ENCODE results near the gene MAX.
"Not testable (repeated sequence)": the region's sequence is repeated elsewhere in the genome, so short reads cannot be mapped to it uniquely, and the experiment has no call there.

Gene MAX

GRCh38 chr14:65103150-65103760 lies 938 bp upstream of the MAX start:
- peak; percentile 83 for DNase-seq

- DNase-seq, result peak; percentile 37
Measured at GRCh38 chr14:65101631-65102440, 481 bp downstream of the MAX start.

- no peak for DNase-seq
Measured at GRCh38 chr14:65100922-65101541, 1.3 kb downstream of the MAX start.

- no peak for DNase-seq
Measured at GRCh38 chr14:65098586-65098985, 3.7 kb downstream of the MAX start.

- DNase-seq, result no peak
Measured at GRCh38 chr14:65096323-65097089, 5.8 kb downstream of the MAX start.

- DNase-seq, result no peak
Measured at GRCh38 chr14:65095633-65096205, 6.6 kb downstream of the MAX start.

- DNase-seq, result no peak
Measured at GRCh38 chr14:65092349-65092748, 10.0 kb downstream of the MAX start.

- not testable (repeated sequence) for DNase-seq
Measured at GRCh38 chr14:65087835-65088234, 14.5 kb downstream of the MAX start.

- DNase-seq, result not testable (repeated sequence)
Measured at GRCh38 chr14:65086686-65087085, 15.6 kb downstream of the MAX start.

GRCh38 chr14:65084554-65085505 lies 17.5 kb downstream of the MAX start:
- no peak for DNase-seq

GRCh38 chr14:65082930-65083329 lies 19.4 kb downstream of the MAX start:
- DNase-seq, result no peak

GRCh38 chr14:65080960-65081747 lies 21.2 kb downstream of the MAX start:
- DNase-seq, result no peak

GRCh38 chr14:65079768-65080167 lies 22.5 kb downstream of the MAX start:
- DNase-seq, result no peak

GRCh38 chr14:65079201-65079600 lies 23.1 kb downstream of the MAX start:
- DNase-seq, result no peak

- DNase-seq, result no peak
Measured at GRCh38 chr14:65077318-65077717, 25.0 kb downstream of the MAX start.

GRCh38 chr14:65075628-65076325 lies 26.5 kb downstream of the MAX start:
- no peak for DNase-seq

- no peak for DNase-seq
Measured at GRCh38 chr14:65074449-65075150, 27.7 kb downstream of the MAX start.

GRCh38 chr14:65073605-65074201 lies 28.6 kb downstream of the MAX start:
- peak; percentile 3 for DNase-seq

- DNase-seq, result no peak
Measured at GRCh38 chr14:65072937-65073336, 29.4 kb downstream of the MAX start.
